Heart right ventricle (tissue), 16 donors: ENCODE data around the gene DOCK2. TPM values are rescaled to one million over a fixed set of nuclear protein-coding genes. Genes with fewer than 3 reads are reported as not detected.
"Not testable (repeated sequence)": the region's sequence is repeated elsewhere in the genome, so short reads cannot be mapped to it uniquely, and the experiment has no call there.

Experiments
- ATAC-seq, 8 donors: fragments of 200-7000 bp; cut with Tn5 transposase; one replicate each; pipeline ENCODE4 v1.9.1; 2020; ENCODE audit warnings: mild to moderate bottlenecking in 8 of 8, moderate library complexity in 8 of 8, moderate number of reproducible peaks in 1 of 8
- DNase-seq, 2 donors: peaks; one replicate each; pipeline ENCODE4 v3.0.0-alpha.2; 2020
- H3K27ac ChIP-seq, 10 donors: fragments of 200-600 bp; sonication (generic) in 2 of 10; one replicate each; pipeline versions ENCODE4 v1.5.0 to v1.8.0; 2020 to 2022; ENCODE audit warnings: mild to moderate bottlenecking in 3 of 10
- H3K27me3 ChIP-seq, 7 donors: fragments of 200-600 bp; one replicate each; pipeline ENCODE4 v1.8.0; 2021 to 2022; ENCODE audit warnings: mild to moderate bottlenecking in 2 of 7
- H3K36me3 ChIP-seq, 9 donors: fragments of 200-600 bp; sonication (generic) in 1 of 9; one replicate each; pipeline versions ENCODE4 v1.5.0 to v1.8.0; 2020 to 2022; ENCODE audit warnings: mild to moderate bottlenecking in 2 of 9
- H3K4me1 ChIP-seq, 9 donors: fragments of 200-600 bp; sonication (generic) in 1 of 9; one replicate each; pipeline versions ENCODE4 v1.5.0 to v1.8.0; 2020 to 2022; ENCODE audit warnings: mild to moderate bottlenecking in 4 of 9
- H3K4me3 ChIP-seq, 10 donors: fragments of 200-600 bp; sonication (generic) in 2 of 10; one replicate each; pipeline versions ENCODE4 v1.5.0 to v1.8.0; 2020 to 2022; ENCODE audit warnings: mild to moderate bottlenecking in 7 of 10, moderate library complexity in 2 of 10
- H3K9me3 ChIP-seq, 11 donors: fragments of 200-600 bp in 10 of 11; sonication (generic) in 2 of 11; one replicate each; pipeline versions ENCODE4 v1.5.0 to v1.8.0; 2013 to 2022; ENCODE audit warnings: mild to moderate bottlenecking in 2 of 11, control low read depth in 1 of 11, moderate library complexity in 1 of 11
- WGBS, 2 donors: extraction: QIAGEN DNeasy Blood & Tissue Kit; methylation state at CpG; one replicate each; pipeline ENCODE4 v1.1.7; 2013; ENCODE audit warnings: inconsistent platforms in 1 of 2; 5-methylcytosine and 5-hydroxymethylcytosine counted together
- intact Hi-C, 10 donors: fragments of 100-400 bp; cut with DNase I; formaldehyde crosslinking; loops; one replicate each; pipeline versions ENCODE4 v1.11.1 to v1.14.2; 2022
- polyA plus RNA-seq, 2 donors: library from polyadenylated mRNA; stranded (reverse); fragments of 200-250 nt; gene quantifications; one replicate each; pipeline ENCODE4 v1.2.3, GENCODE V29; 2013
- total RNA-seq, 10 donors: library from RNA; stranded (reverse); fragmentation: NEBNext Ultra II Directional in 3 of 10; extraction: Animal tissue kit (Norgen Biotek cat#: 25700) in 3 of 10; gene quantifications; one replicate each; pipeline versions ENCODE4 v1.2.1 to v1.2.4, GENCODE V29; 2021 to 2023
- TF ChIP-seq, protein P1 (sequence below), 9 donors: fragments of 200-600 bp; sonication (generic) in 2 of 9; IDR thresholded peaks; one replicate each; pipeline versions ENCODE4 v1.5.0 to v1.8.0; 2021 to 2022; ENCODE audit warnings: antibody characterized with exemption in 9 of 9, mild to moderate bottlenecking in 5 of 9, moderate library complexity in 1 of 9
- donor health status: Arrhythmogenic right ventricular cardiomyopathy.
- donor health status: ischemic (EF 13 %, LVEDD 7.1; RV severe dilation, severe dysfunction).
- donor health status: healthy with polysubstance abuse.
- donor health status: DM: no; HTN: yes; CAD: no.
- donor health status: DM: no; HTN: no; CAD: no.
- donor health status: ischemic (EF 25% LVEDD 6.9; RV normal size, moderate dysfunction).
- donor health status: ischemic (EF 25% LVEDD 5.7; RV mildly dilated, moderate dysfunction).
- donor health status: healthy.
- donor health status: DM: yes; HTN: yes; CAD: no.
- donor health status: Ischemic cardiomyopathy.
- donor health status: ischemic (EF 35%, LVEDD 5.7; RV mildly dilated, moderate dysfunction).
- donor health status: nonischemic (EF 11% LVEDD 7.7; RV severe dilation, severe dysfunction).
- donor health status: DM: yes; HTN: yes; CAD: no.
- donor health status: PGD.
- donor health status: ischemic (EF 29% LVEDD 5.4; RV normal size, mild dysfunction).
- donor health status: nonischemic (EF 23%, LVEDD 6.1; RV moderate dilation, normal function).

Gene DOCK2
- total and polyA plus RNA-seq, 12 donors, result 1.2 to 24.6 (median 4.2) TPM

DNA sequence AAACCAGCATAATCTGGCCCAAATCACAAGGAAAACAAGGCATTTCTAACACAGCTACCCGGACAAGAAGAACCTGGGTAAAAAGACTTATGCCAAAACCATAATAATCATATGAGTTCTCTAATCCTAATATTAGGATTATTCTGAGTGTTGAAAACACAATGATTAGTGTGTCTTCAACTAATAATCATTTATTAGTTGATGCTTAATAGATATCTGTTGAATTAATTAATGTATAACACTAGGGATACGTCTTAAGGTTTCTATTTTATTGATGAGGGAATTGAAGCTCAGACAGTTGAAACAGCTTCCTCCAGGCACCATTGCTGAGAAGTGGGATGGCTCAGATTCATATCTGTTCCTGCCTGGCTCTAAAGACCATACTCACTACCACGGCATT is 112.2 kb downstream of the DOCK2 start:
- Histone ChIP-seq H3K4me1 (peaks cover 0 to 10% (median 0%) of the 10 kb centered on the region in 9 donors), H3K4me3 (no peak overlapping the region), H3K27ac (no peak overlapping the region), H3K27me3 (peaks cover 0 to 5% (median 0%) of the 10 kb centered on the region in 7 donors), H3K9me3 (no peaks in the 10 kb centered on the region), H3K36me3 (peaks cover 0 to 83% (median 0%) of the 10 kb centered on the region in 9 donors)
- ATAC-seq, result no peak
- intact Hi-C loops, result no loop called here
- TF ChIP-seq, protein P1, sequence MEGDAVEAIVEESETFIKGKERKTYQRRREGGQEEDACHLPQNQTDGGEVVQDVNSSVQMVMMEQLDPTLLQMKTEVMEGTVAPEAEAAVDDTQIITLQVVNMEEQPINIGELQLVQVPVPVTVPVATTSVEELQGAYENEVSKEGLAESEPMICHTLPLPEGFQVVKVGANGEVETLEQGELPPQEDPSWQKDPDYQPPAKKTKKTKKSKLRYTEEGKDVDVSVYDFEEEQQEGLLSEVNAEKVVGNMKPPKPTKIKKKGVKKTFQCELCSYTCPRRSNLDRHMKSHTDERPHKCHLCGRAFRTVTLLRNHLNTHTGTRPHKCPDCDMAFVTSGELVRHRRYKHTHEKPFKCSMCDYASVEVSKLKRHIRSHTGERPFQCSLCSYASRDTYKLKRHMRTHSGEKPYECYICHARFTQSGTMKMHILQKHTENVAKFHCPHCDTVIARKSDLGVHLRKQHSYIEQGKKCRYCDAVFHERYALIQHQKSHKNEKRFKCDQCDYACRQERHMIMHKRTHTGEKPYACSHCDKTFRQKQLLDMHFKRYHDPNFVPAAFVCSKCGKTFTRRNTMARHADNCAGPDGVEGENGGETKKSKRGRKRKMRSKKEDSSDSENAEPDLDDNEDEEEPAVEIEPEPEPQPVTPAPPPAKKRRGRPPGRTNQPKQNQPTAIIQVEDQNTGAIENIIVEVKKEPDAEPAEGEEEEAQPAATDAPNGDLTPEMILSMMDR (IDR thresholded peaks at IDR 0.05), result no peak
- 88 to 91% methylated on average over 3 of the region's 3 CpGs for WGBS, 2 donors
- DNase-seq, result no peak

DNA sequence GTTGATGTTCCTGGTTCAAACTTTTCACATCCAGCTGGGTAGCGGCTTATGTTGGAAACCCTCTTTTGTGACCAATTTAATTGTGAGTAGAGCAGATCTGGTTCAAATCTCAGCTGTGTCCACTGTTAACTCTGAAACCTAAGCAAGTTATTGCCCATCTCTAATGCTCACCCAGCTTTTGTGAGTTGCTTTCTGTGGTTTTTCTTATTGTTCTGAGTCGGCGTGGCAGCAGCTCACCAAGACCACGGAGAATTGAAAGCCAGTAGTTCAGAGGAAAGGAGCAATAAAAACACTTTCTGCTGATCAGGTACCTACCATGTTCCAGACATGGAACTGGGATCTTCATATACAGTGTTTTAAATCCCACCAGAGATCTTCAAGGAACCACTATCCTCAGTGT is 114.4 kb downstream of the DOCK2 start:
- Histone ChIP-seq H3K36me3 (peaks cover 0 to 77% (median 0%) of the 10 kb centered on the region in 9 donors), H3K9me3 (no peaks in the 10 kb centered on the region), H3K27ac (no peak overlapping the region), H3K4me1 (peaks cover 0 to 8% (median 0%) of the 10 kb centered on the region in 9 donors), H3K27me3 (peaks cover 0 to 5% (median 0%) of the 10 kb centered on the region in 7 donors), H3K4me3 (no peak overlapping the region)
- DNase-seq (no peak), ATAC-seq (no peak)
- TF ChIP-seq, protein P1 (IDR thresholded peaks at IDR 0.05), result no peak
- intact Hi-C loops, result no loop called here
- WGBS, 2 donors, result 92 to 97% methylated on average over 4 of the region's 4 CpGs

DNA sequence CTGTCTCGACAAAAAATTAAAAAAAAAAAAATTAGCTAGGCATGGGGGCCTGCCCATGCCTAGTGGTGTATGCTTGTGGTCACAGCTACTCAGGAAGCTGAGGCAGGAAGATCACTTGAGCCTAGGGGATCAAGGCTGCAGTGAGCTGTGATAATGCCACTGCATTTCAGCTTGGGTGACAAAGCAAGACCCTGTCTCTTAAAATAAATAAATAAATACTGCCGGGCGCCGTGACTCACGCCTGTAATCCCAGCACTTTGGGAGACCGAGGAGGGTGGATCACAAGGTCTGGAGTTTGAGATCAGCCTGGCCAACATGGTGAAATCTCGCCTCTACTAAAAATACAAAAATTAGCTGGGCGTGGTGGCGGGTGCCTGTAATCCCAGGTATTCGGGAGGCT is 115.5 kb downstream of the DOCK2 start:
- H3K27me3 ChIP-seq, ATAC-seq, H3K4me1 ChIP-seq, DNase-seq, H3K27ac ChIP-seq, H3K9me3 ChIP-seq, H3K4me3 ChIP-seq, intact Hi-C loops: not testable (repeated sequence)
- 87 to 93% methylated on average over 10 of the region's 10 CpGs for WGBS, 2 donors
- H3K36me3 ChIP-seq, result peaks cover 0 to 66% (median 0%) of the 10 kb centered on the region in 9 donors

DNA sequence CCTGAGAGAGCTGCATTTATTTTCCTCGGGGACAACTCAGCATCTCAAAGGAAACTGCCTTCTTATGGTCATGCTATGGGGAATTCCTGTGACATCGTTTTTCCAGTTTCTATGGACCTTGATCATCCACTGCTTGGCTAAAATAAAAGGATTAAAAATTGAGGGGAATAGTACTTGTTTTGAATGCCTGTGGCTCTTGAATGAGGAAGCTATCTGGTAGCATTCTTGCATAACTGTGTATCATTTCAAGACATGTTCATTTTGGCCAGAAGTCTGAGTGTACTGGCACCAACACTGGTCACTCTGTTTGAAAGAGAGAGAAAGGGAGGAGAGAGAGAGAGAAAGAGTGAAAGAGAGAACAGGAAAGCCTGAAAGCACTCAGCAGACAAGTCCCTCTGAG is 116.7 kb downstream of the DOCK2 start:
- WGBS, 2 donors, result 54 to 63% methylated on average over 2 of the region's 2 CpGs
- H3K4me1 ChIP-seq, result peaks cover 0 to 8% (median 0%) of the 10 kb centered on the region in 9 donors
- ATAC-seq (peak in 1 of 8 donors; percentile 51), DNase-seq (no peak)
- intact Hi-C loops, result no loop called here
- peaks cover 0 to 54% (median 0%) of the 10 kb centered on the region in 9 donors for H3K36me3 ChIP-seq
- no peak overlapping the region for H3K27ac ChIP-seq
- TF ChIP-seq, protein P1 (IDR thresholded peaks at IDR 0.05), result no peak
- H3K9me3 ChIP-seq, result no peaks in the 10 kb centered on the region
- H3K27me3 ChIP-seq, result peaks cover 0 to 5% (median 0%) of the 10 kb centered on the region in 7 donors
- no peak overlapping the region for H3K4me3 ChIP-seq

DNA sequence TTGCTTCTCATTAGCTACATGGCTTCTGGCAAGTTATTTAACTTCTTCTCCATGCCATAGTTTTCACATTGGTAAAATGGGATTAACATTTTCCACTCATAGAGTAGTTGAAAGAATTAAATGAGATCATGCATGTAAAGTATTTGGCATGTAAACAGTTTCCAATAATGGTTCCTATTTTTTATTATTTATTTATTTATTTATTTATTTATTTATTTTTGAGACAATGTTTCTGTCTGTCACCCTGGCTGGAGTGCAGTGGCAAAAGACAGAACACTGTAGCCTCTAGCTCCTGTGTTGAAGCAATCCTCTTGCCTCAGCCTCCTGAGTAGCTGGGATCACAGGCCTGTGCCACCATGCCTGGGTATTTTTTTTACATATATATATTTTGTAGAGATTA is 117.7 kb downstream of the DOCK2 start:
- Histone ChIP-seq H3K9me3 (no peaks in the 10 kb centered on the region), H3K4me1 (peaks cover 0 to 8% (median 0%) of the 10 kb centered on the region in 9 donors), H3K27ac (no peak overlapping the region), H3K27me3 (peaks cover 0 to 2% (median 0%) of the 10 kb centered on the region in 7 donors), H3K4me3 (no peak overlapping the region), H3K36me3 (peaks cover 0 to 49% (median 0%) of the 10 kb centered on the region in 9 donors)
- intact Hi-C loops, result no loop called here
- ATAC-seq (no peak), DNase-seq (no peak)
- TF ChIP-seq, protein P1 (IDR thresholded peaks at IDR 0.05), result no peak
